GM06990 (cell line): ENCODE measurements around the gene INPP1.

ENCODE experiments used
- DNase-seq: peaks from one replicate; pipeline ENCODE4 v3.0.0-alpha.2; 2011; ENCODE audit not compliant: insufficient read length; ENCODE audit errors: extremely low read depth
- H3K27me3 ChIP-seq: replicated peaks from 2 replicates; pipeline ENCODE4 v1.6.0; 2011; ENCODE audit warnings: low read length; ENCODE audit not compliant: control insufficient read depth, insufficient read depth
- H3K36me3 ChIP-seq: 2 replicates; pipeline ENCODE4 v1.5.1; 2011; ENCODE audit warnings: low read length; ENCODE audit not compliant: control insufficient read depth, insufficient read depth
- H3K4me3 ChIP-seq: replicated peaks from 2 replicates; pipeline ENCODE4 v1.5.1; 2011; ENCODE audit warnings: low read depth, mild to moderate bottlenecking, control low read depth, low read length
- TF ChIP-seq, protein P1 (sequence below): IDR thresholded peaks from 2 replicates; pipeline ENCODE4 v1.5.1; 2011; ENCODE audit warnings: low read length, control low read depth, mild to moderate bottlenecking, inconsistent platforms; ENCODE audit not compliant: insufficient read depth, poor library complexity, severe bottlenecking

The INPP1 gene

DNA sequence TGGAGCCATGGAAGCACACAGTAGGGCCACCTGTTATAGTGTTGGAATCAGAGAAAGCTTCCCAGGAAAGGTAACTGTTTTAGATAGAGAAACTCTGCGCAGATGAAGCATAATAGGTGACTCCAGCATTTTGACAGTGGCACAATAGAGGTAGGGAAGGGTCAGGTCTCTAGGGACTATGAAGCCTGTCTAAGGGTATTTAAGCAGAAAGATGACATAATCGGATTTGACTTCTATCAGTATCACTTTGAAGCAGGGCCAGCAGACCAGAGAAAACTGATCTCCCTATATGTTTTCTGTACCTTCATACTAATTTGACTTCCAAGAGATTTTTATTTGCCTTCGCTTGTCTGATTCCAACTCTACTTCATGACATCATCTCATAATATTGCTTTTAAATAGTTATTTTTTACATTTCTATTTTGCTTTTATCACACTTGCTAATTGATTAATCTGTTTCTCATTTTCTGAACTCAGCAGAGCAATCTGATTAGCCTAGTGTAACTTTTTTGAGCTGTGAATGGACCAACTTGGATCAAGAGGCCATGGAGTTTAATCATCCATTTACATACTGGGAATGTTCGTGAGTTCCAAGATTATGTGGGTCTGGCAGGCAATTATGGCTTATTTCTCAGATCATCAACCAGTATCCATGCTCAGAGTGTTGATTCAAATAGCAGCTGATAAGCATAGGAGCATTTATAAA, 15.4 kb upstream of the INPP1 start:
- no peak for DNase-seq
- H3K36me3 ChIP-seq: no peaks in the 10 kb centered on the region
- TF ChIP-seq, protein P1, sequence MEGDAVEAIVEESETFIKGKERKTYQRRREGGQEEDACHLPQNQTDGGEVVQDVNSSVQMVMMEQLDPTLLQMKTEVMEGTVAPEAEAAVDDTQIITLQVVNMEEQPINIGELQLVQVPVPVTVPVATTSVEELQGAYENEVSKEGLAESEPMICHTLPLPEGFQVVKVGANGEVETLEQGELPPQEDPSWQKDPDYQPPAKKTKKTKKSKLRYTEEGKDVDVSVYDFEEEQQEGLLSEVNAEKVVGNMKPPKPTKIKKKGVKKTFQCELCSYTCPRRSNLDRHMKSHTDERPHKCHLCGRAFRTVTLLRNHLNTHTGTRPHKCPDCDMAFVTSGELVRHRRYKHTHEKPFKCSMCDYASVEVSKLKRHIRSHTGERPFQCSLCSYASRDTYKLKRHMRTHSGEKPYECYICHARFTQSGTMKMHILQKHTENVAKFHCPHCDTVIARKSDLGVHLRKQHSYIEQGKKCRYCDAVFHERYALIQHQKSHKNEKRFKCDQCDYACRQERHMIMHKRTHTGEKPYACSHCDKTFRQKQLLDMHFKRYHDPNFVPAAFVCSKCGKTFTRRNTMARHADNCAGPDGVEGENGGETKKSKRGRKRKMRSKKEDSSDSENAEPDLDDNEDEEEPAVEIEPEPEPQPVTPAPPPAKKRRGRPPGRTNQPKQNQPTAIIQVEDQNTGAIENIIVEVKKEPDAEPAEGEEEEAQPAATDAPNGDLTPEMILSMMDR: no peak

DNA sequence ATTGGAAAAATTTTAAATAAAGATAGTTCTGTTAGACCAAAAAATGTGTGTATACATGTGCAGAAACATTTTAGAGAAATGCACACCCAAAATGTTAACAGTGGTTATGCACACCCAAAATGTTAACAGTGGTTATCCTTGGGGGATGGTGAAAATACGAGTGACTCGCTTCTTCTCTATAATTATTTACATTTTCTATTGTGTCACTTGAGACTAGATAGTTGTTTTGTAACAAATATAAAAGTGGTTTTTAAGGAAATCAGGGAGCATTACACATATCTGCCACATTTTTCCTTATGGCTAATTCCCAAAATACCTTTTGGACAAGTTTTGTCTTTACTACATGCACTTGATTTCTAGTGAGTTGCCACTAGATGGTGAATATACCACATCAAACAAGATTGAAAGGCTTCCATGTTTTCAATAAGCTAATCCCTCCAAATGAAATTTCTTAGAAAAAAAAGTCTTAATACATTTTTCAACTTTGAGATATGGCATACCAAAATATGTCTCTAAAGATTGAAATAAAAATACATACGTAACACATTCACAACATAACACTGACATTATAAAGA, 14.7 kb upstream of the INPP1 start:
- Histone ChIP-seq H3K36me3 (no peaks in the 10 kb centered on the region), H3K4me3 (no peak overlapping the region), H3K27me3 (no peaks in the 10 kb centered on the region)
- DNase-seq: no peak
- TF ChIP-seq, protein P1: no peak

More for the DNA sequence above, 15.4 kb upstream of the INPP1 start:
- H3K27me3 ChIP-seq: no peaks in the 10 kb centered on the region
- H3K4me3 ChIP-seq: no peak overlapping the region

DNA sequence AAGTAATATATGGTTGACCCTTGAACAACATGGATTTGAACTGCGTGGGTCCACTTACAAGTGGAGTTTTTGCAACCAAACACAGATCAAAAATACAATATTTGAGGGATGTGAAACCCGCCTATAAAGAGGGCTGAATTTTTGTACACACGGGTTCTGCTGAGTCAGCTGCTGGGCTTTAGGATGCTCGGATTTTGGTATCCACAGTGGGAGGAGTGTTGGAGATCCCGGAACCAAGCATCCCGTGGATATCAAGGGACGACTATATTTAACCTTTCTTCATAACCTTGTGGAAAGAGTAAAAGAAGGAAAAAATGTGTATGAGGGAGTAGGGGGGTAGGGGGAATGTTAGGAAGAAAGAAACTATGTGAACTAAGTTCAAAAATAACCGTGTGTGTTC, 10.0 kb upstream of the INPP1 start:
- H3K4me3 ChIP-seq: no peak overlapping the region
- no peak for DNase-seq
- TF ChIP-seq, protein P1: no peak
- H3K27me3 ChIP-seq: no peaks in the 10 kb centered on the region
- no peaks in the 10 kb centered on the region for H3K36me3 ChIP-seq

DNA sequence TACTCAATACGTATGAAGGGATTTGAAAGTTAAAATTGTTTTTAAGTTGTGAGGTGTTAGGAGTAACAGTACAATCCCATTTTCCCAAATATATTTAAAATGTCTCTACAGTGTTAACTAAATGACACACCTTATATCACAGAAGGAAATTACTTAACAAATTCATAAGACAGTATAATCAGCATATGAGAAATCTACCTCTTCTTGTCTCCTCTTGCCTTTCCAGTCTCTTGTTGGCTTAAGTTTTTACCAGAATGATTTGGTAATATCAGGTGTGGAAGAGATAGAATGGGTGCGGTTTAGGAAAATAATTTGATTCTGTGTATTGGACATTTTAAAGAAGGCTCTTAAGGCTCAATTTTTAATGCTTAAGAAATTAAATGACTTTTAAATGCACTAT, 9.5 kb upstream of the INPP1 start:
- no peak overlapping the region for H3K4me3 ChIP-seq
- TF ChIP-seq, protein P1: no peak

DNA sequence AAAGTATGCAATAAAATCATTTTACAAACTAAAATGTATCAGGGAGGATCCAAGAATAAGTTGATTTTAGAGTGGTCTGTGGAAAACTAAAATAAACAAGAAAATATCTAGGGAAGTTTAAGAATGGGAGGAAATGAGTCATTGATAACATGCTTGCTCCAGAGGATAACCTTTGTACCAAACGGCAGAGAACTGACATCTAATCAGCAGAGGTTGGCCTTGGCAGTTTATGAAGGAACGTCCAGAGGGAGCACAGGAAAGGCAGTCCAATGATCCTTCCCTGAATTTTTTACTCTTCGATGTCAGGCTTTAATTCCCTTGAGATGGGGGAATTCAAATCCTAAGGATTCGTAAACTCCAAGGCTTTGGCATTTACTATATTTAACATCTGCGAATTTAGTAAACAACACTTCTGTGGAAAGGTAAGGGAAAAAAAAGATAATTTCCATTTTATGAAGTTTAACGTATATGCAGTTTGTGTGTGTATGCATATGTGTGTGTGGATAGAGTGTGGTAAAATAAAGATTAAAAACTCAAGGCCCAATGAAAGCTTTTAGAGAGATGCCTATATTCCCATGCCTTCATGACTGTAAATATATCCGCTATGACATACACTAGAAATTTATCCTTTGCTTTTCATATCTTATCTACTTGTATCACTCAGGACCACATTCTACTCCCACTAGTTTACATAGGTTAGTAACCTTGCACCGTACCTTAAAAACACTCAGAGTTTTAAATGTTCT, 8.7 kb upstream of the INPP1 start:
- Histone ChIP-seq H3K36me3 (no peaks in the 10 kb centered on the region), H3K27me3 (no peaks in the 10 kb centered on the region), H3K4me3 (no peak overlapping the region)
- no peak for DNase-seq
- TF ChIP-seq, protein P1: no peak

More for the DNA sequence above, 9.5 kb upstream of the INPP1 start:
- Histone ChIP-seq H3K27me3 (no peaks in the 10 kb centered on the region), H3K36me3 (no peaks in the 10 kb centered on the region)
- DNase-seq: no peak
